Measurements from ENCODE around the gene ADGRL1. TPM values are rescaled to one million over a fixed set of nuclear protein-coding genes. Genes with fewer than 3 reads are reported as not detected.
"Not testable (repeated sequence)": the region's sequence is repeated elsewhere in the genome, so short reads cannot be mapped to it uniquely, and the experiment has no call there.

The ADGRL1 gene
- total RNA-seq, 5 donors from 2014 or later (not counting 1 experiment from before 2014, with no cell fraction given), result 19.9 to 31.2 (median 28.0) TPM

GRCh38 chr19:14148751-14149410 lies 57.1 kb downstream of the ADGRL1 start:
- CTCF ChIA-PET, result interaction anchor here in 1 of 2 donors (0.7 to 4.3 kb wide), 4 partner anchors 10 to 215 kb away, joined by 3 to 21 read pairs (median 6); partner anchors contain the start of gene ASF1B
- Histone ChIP-seq H3K4me1 (ENCODE audit: control insufficient read depth in 1 of 2, extremely low read depth in 1 of 2, insufficient read depth in 2 of 2, low read length in 2 of 2) (peaks cover 20 to 38% of the 10 kb centered on the region in 2 experiments), H3K9me3 (no peaks in the 10 kb centered on the region), H3K27ac (ENCODE audit: low read length) (peak overlapping the region; percentile 88), H3K4me3 (ENCODE audit: control insufficient read depth in 1 of 2, extremely low read depth in 1 of 2, low read length in 1 of 2) (peak overlapping the region; percentile 30 to 63), H3K36me3 (ENCODE audit: control insufficient read depth in 2 of 2, extremely low read depth in 1 of 2, insufficient read depth in 1 of 2, low read length in 1 of 2) (peaks cover 0 to 5% of the 10 kb centered on the region in 2 donors), H3K27me3 (replicated peaks in 1 of 2; ENCODE audit: control insufficient read depth in 2 of 2, extremely low read depth in 1 of 2, insufficient read depth in 2 of 2, low read length in 1 of 2) (no peaks in the 10 kb centered on the region)
- POLR2A ChIA-PET, result no interaction called here
- H3K4me1 Mint-ChIP-seq, result peaks cover 35 to 48% (median 38%) of the 10 kb centered on the region in 3 donors
- H3K27ac Mint-ChIP-seq, result peak overlapping the region; percentile 97 to 99
- WGBS (ENCODE audit: insufficient coverage), result 89% methylated on average over 3 of the region's 13 CpGs
- peaks cover 7% of the 10 kb centered on the region for H3K36me3 Mint-ChIP-seq
- no peak for ATAC-seq (replicated peaks in 1 of 4)
- H3K4me3 Mint-ChIP-seq, result peak overlapping the region; percentile 78 to 82 (median 78)
- H3K27me3 Mint-ChIP-seq, result no peaks in the 10 kb centered on the region
- no peaks in the 10 kb centered on the region for H3K9me3 Mint-ChIP-seq
- DNase-seq, result no peak

DNA sequence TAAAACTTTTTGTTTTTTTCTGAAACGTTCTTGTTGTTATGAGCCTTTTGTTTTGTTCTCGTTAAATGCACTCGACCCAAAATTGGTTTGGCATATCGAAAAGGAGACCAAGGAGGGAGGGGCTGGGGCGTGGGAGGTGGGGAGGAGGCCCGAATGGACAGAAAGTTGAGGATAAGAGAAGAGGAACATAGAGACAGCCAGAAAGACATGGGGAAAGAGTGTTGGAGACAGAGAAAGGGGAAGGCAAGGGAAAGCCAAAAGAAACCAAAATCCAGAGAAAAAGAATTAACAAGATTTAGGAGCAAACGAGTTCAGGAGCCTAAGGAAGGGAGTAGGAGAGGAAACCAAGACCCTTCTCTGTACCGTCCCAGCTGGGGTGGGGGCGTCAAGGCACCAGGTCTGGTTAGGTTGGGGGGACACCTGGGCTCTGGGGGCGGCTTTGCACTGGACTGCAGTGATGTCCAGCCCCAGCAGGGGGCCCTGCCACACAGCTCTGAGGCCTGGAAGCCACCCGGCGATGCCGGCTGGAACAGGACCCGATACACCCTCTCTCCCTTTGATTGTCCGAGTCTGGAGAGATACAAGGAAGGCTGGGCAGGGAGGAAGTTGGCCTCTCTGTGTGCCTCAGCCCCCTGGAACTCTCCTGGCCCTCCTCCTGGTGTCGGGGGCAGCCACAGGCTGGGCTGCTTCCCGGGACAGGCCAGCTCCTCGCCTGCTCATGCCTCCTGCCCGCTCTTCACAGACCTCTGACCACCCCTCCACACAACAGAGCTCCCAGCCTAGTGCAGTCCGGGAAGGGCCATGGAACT lies 58.0 kb downstream of the ADGRL1 start:
- peaks cover 20 to 38% of the 10 kb centered on the region in 2 experiments for H3K4me1 ChIP-seq (ENCODE audit: control insufficient read depth in 1 of 2, extremely low read depth in 1 of 2, insufficient read depth in 2 of 2, low read length in 2 of 2)
- DNase-seq (peak in 27 of 35 experiments; percentile 4 to 67 (median 39)), ATAC-seq (replicated peaks in 1 of 4) (peak; percentile 40 to 50 (median 42))
- no peak overlapping the region for H3K4me3 ChIP-seq (ENCODE audit: control insufficient read depth in 1 of 2, extremely low read depth in 1 of 2, low read length in 1 of 2)
- ChIA-PET CTCF (interaction anchor here in 1 of 2 donors (0.9 to 4.3 kb wide), 2 partner anchors 11 to 45 kb away, joined by 4 to 21 read pairs; partner anchors contain the start of gene ASF1B), POLR2A (no interaction called here)
- H3K27ac ChIP-seq (ENCODE audit: low read length), result peak overlapping the region; percentile 88
- no peaks in the 10 kb centered on the region for H3K9me3 ChIP-seq
- H3K9me3 Mint-ChIP-seq, result no peaks in the 10 kb centered on the region
- H3K27me3 ChIP-seq (replicated peaks in 1 of 2; ENCODE audit: control insufficient read depth in 2 of 2, extremely low read depth in 1 of 2, insufficient read depth in 2 of 2, low read length in 1 of 2), result no peaks in the 10 kb centered on the region
- peak overlapping the region; percentile 28 to 82 (median 52) for H3K4me3 Mint-ChIP-seq
- H3K36me3 ChIP-seq (ENCODE audit: control insufficient read depth in 2 of 2, extremely low read depth in 1 of 2, insufficient read depth in 1 of 2, low read length in 1 of 2), result peaks cover 0 to 5% of the 10 kb centered on the region in 2 donors
- H3K36me3 Mint-ChIP-seq, result peaks cover 4% of the 10 kb centered on the region
- WGBS (ENCODE audit: insufficient coverage), result 81% methylated on average over 11 of the region's 20 CpGs
- peaks cover 35 to 46% (median 38%) of the 10 kb centered on the region in 3 donors for H3K4me1 Mint-ChIP-seq
- peak overlapping the region; percentile 97 to 99 for H3K27ac Mint-ChIP-seq
- H3K27me3 Mint-ChIP-seq, result no peaks in the 10 kb centered on the region

DNA sequence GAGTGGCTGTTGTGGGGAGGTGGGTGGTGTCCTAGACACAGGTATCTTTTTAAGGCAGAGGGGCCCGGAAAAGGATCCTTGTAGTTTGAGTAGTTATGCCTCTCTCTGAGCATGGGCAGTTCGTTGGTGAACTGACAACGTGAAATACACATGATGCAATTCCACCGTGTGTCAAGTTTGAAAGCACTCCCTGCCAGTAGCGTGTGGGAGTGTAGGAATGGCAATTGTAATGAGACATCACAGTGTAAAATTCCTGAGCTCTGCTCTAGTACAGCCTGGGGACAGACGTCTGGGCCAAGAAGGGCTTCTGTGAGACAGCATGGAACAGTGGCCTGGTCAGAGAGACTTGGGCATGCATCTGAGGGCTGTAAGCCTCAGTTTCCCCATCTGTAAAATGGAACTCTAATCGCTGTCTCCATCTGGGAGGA lies 59.2 kb downstream of the ADGRL1 start:
- no peak for ATAC-seq (replicated peaks in 1 of 4)
- H3K4me3 ChIP-seq (ENCODE audit: control insufficient read depth in 1 of 2, extremely low read depth in 1 of 2, low read length in 1 of 2), result no peak overlapping the region
- H3K27me3 ChIP-seq (replicated peaks in 1 of 2; ENCODE audit: control insufficient read depth in 2 of 2, extremely low read depth in 1 of 2, insufficient read depth in 2 of 2, low read length in 1 of 2), result no peaks in the 10 kb centered on the region
- H3K4me1 Mint-ChIP-seq, result peaks cover 46 to 56% (median 49%) of the 10 kb centered on the region in 3 donors
- H3K27me3 Mint-ChIP-seq, result no peaks in the 10 kb centered on the region
- peaks cover 26 to 38% of the 10 kb centered on the region in 2 experiments for H3K4me1 ChIP-seq (ENCODE audit: control insufficient read depth in 1 of 2, extremely low read depth in 1 of 2, insufficient read depth in 2 of 2, low read length in 2 of 2)
- H3K27ac Mint-ChIP-seq, result peak overlapping the region; percentile 28 to 76
- DNase-seq, result no peak
- WGBS (ENCODE audit: insufficient coverage), result 89% methylated on average over 7 of the region's 7 CpGs
- H3K36me3 Mint-ChIP-seq, result no peaks in the 10 kb centered on the region
- no peaks in the 10 kb centered on the region for H3K9me3 ChIP-seq
- no peaks in the 10 kb centered on the region for H3K36me3 ChIP-seq (ENCODE audit: control insufficient read depth in 2 of 2, extremely low read depth in 1 of 2, insufficient read depth in 1 of 2, low read length in 1 of 2)
- no peak overlapping the region for H3K27ac ChIP-seq (ENCODE audit: low read length)
- ChIA-PET CTCF (interaction anchor here in 1 of 2 donors (4.3 kb wide), 1 partner anchor 10 kb away, joined by 21 read pairs; the partner anchor contains the start of gene ASF1B), POLR2A (interaction anchor here in 1 of 2 donors (0.6 kb wide), 1 partner anchor 387 kb away, joined by 5 read pairs; no protein-coding TSS in a partner anchor)
- H3K4me3 Mint-ChIP-seq, result no peak overlapping the region
- H3K9me3 Mint-ChIP-seq, result no peaks in the 10 kb centered on the region

GRCh38 chr19:14146169-14146568 lies 59.8 kb downstream of the ADGRL1 start:
- H3K4me1 ChIP-seq (ENCODE audit: control insufficient read depth in 1 of 2, extremely low read depth in 1 of 2, insufficient read depth in 2 of 2, low read length in 2 of 2), result peaks cover 31 to 40% of the 10 kb centered on the region in 2 experiments
- Mint-ChIP-seq H3K27ac (peak overlapping the region in 1 of 2 donors; percentile 72), H3K4me1 (peaks cover 47 to 58% (median 52%) of the 10 kb centered on the region in 3 donors)
- H3K27me3 ChIP-seq (replicated peaks in 1 of 2; ENCODE audit: control insufficient read depth in 2 of 2, extremely low read depth in 1 of 2, insufficient read depth in 2 of 2, low read length in 1 of 2); H3K27ac ChIP-seq (ENCODE audit: low read length); H3K36me3 ChIP-seq (ENCODE audit: control insufficient read depth in 2 of 2, extremely low read depth in 1 of 2, insufficient read depth in 1 of 2, low read length in 1 of 2); H3K9me3 Mint-ChIP-seq; DNase-seq; H3K36me3 Mint-ChIP-seq; H3K27me3 Mint-ChIP-seq; H3K9me3 ChIP-seq; H3K4me3 Mint-ChIP-seq; ATAC-seq (replicated peaks in 1 of 4); H3K4me3 ChIP-seq (ENCODE audit: control insufficient read depth in 1 of 2, extremely low read depth in 1 of 2, low read length in 1 of 2): not testable (repeated sequence)
- ChIA-PET CTCF (interaction anchor here in 1 of 2 donors (1.4 to 4.3 kb wide), 2 partner anchors 9 to 23 kb away, joined by 6 to 21 read pairs; partner anchors contain the start of gene ASF1B), POLR2A (interaction anchor here in 1 of 2 donors (0.6 kb wide), 1 partner anchor 286 kb away, joined by 7 read pairs; no protein-coding TSS in a partner anchor)
- no CpG with 5 or more reads among the region's 10 CpGs for WGBS (ENCODE audit: insufficient coverage)

DNA sequence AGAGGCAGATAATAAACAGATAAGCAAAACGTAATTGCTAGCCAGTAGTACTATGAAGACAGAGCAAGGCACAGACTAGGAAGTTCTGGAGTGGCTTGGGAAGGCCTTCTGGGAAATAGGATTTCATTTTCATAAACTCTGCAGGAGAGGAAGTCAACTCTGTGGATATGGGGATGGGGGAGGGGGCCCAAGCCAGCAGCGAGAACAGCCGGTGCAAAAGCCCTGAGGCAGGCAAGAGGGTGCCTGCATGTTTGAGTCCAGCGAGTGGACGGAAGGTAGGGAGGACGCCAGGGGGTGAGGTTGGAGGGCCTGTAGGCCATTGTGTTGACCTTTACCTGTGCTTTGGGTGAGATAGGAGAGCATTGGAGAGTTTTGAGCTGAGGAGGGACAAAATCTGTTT lies 60.6 kb downstream of the ADGRL1 start:
- Mint-ChIP-seq H3K27me3 (no peaks in the 10 kb centered on the region), H3K4me3 (no peak overlapping the region), H3K4me1 (peaks cover 48 to 58% (median 52%) of the 10 kb centered on the region in 3 donors), H3K9me3 (no peaks in the 10 kb centered on the region), H3K36me3 (no peaks in the 10 kb centered on the region), H3K27ac (peak overlapping the region; percentile 36 to 72)
- 85% methylated on average over 3 of the region's 6 CpGs for WGBS (ENCODE audit: insufficient coverage)
- H3K9me3 ChIP-seq, result no peaks in the 10 kb centered on the region
- no peak for ATAC-seq (replicated peaks in 1 of 4)
- no peaks in the 10 kb centered on the region for H3K27me3 ChIP-seq (replicated peaks in 1 of 2; ENCODE audit: control insufficient read depth in 2 of 2, extremely low read depth in 1 of 2, insufficient read depth in 2 of 2, low read length in 1 of 2)
- no peak overlapping the region for H3K27ac ChIP-seq (ENCODE audit: low read length)
- peaks cover 27 to 32% of the 10 kb centered on the region in 2 experiments for H3K4me1 ChIP-seq (ENCODE audit: control insufficient read depth in 1 of 2, extremely low read depth in 1 of 2, insufficient read depth in 2 of 2, low read length in 2 of 2)
- H3K36me3 ChIP-seq (ENCODE audit: control insufficient read depth in 2 of 2, extremely low read depth in 1 of 2, insufficient read depth in 1 of 2, low read length in 1 of 2), result no peaks in the 10 kb centered on the region
- no peak for DNase-seq
- CTCF ChIA-PET, result interaction anchor here in 1 of 2 donors (1.4 to 4.3 kb wide), 2 partner anchors 9 to 23 kb away, joined by 6 to 21 read pairs; partner anchors contain the start of gene ASF1B
- POLR2A ChIA-PET, result interaction anchor here in 1 of 2 donors (0.5 kb wide), 1 partner anchor 14 kb away, joined by 5 read pairs; no protein-coding TSS in a partner anchor
- H3K4me3 ChIP-seq (ENCODE audit: control insufficient read depth in 1 of 2, extremely low read depth in 1 of 2, low read length in 1 of 2), result no peak overlapping the region

All from T-cell (primary cell).